GM21825 (cell line): Measurements from ENCODE around the gene ATP6V0A1.
"Not testable (repeated sequence)": the region's sequence is repeated elsewhere in the genome, so short reads cannot be mapped to it uniquely, and the experiment has no call there.

Experiments used
- ATAC-seq: cut with Tn5 transposase; IDR thresholded peaks from one replicate; pipeline ENCODE4 v1.9.1; 2021; ENCODE audit warnings: mild to moderate bottlenecking, moderate library complexity; ENCODE audit not compliant: unreplicated experiment

Gene ATP6V0A1

DNA sequence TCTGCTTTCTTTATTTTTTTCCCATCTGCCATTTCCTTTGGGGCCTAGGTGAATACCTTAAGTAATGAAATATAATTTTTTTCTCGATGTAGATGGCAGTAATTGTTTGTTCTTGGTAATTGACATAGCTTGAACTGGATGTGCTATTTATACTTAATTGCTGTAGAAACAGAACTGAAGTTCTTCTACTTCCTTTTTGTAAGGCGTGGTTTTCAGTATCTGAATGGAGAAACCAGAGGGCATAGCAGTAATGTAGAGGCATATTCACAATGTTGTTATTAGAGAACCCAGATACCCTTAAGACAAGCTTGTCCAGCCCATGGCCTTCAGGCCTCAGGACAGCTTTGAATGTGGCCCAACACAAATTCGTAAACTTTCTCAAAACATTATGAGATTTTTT is 16.4 kb downstream of the ATP6V0A1 start:
- no peak for ATAC-seq

DNA sequence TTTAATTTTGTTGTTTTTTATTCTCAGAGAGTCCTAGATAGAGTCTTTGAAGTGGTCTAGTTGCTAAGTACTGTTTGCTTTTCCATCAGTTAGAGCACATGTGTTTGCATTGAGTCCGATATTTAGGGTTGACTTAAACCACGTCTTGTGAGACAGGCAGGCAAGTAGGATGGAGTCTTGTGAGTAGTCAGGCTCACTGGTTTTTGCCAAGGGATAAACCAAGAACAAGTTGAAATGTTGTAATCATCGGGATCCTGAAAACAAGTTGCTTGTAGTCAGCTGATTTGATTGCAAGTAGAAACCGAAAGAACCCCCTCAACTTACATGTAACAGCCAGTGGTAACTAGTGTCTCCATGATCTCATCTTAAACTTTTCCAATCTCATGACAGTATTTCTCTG is 17.2 kb downstream of the ATP6V0A1 start:
- no peak for ATAC-seq

DNA sequence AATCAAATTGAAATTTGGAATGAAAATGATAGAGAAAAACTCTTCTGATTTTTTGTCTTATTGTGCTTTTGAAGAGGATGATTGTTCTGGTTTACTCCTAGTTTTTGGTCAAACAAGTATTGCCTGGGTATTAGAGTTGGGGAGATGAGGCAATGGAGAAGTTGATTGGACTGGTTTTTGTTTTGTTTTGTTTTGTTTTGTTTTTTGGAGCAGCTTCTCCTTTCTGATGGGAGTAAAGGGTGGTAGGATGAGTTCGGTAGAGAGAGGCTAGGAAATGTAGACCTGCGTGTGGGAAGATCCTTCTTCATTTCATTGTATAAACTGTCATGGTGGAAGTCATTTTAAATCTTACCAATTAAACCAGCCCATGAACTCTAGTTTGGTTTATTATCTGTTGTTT is 17.7 kb downstream of the ATP6V0A1 start:
- no peak for ATAC-seq

DNA sequence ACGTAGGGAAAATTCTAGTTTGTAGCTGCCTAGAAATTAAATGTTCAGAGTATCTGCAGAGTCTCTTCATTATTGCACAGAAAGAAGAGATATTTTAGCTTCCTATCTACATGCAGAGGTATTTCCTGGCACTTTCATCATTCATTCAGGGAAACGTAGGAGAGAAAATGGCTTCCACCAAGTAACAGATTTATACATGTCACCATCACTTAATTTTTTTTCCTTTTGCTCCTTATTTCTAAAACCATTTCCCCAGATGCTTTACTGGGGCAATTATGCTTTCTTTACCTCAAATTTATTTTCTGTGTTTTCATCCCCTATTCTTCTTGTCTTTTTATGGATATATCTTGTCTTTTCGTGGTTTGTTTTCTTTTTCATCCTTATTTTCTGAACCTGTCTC is 18.5 kb downstream of the ATP6V0A1 start:
- ATAC-seq: no peak

DNA sequence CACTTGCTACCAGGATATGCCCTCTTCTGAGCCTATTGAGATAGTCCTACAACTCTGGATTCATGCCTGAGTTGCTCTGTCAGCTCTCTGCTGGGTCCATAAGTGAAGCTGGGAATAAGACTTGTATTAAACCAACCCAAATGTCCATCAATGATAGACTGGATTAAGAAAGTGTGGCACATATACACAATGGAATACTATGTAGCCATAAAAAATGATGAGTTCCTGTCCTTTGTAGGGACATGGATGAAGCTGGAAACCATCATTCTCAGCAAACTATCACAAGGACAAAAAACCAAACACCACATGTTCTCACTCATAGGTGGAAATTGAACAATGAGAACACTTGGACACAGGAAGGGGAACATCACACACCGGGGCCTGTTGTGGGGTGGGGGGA is 19.1 kb downstream of the ATP6V0A1 start:
- not testable (repeated sequence) for ATAC-seq

DNA sequence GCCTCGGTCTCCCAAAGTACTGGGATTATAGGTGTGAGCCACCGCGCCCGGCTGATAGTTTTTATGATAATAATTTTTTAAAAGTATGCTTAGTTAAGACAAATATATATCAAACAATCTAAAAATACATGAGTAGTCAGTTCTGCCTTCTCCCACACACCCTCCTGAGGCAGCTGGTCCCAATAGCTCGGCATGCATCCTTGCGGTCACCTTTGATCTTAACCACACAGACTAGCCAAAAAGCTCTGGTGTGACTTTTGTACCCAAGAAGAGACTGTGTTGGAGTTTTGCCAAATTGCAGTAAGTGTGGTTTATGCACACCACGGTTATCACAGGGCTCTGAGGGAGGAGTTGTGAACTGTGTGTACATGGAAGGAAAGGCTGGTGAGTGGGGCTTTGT is 25.6 kb downstream of the ATP6V0A1 start:
- no peak for ATAC-seq

DNA sequence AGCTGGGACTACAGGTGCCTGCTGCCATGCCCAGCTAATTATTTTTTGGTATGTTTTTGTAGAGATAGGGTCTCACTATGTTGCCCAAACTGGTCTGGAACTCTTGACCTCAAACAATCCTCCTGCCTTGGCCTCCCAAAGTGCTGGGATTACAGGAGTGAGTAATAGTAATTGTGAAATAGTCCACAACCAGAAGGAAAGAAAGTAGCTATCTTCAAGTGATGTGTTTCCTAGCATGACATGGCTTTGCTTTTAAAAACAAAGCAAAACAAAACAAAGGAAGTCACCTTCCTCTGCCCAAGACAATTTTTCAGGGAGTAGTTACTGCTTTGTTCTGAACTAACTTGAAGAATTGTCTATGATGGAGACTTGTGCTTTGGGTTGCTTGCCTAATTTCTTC is 27.0 kb downstream of the ATP6V0A1 start:
- no peak for ATAC-seq

DNA sequence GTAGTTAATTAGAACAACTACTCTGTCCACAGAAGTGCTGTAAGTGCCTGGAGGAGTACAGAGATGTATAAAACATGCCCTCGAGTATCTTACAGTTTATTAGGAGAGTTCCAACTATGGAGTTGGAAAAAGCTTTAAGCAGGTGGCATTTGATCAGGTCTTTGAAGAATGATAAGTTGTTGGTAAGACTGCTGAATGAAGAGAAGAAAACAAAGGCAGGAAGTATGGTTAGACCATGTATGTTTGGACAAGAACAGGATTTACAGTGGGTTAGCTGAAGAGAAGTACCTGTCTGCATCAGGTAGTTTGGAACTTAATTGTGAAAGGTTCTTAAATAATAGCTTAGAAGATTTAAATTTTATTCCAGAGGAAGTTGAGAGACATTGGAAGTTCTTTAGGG is 29.4 kb downstream of the ATP6V0A1 start:
- ATAC-seq: no peak

DNA sequence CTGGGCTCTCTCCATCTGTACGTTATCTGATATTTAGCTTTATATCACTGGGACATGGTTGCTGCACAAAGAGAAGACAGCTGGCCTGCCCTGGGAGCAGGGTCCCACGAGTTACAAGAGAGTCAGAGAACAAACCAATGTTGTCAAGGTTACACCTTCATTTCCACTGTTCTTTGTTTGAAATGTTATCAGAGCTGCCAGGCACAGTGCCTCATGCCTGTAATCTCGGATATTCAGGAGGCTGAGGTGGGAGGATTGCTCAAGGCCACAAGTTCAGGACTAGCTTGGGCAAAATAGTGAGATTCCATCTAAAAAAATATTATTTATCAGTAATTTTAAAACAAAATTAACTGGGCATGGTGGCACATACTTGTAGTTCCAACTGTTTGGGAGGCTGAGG is 34.6 kb downstream of the ATP6V0A1 start:
- ATAC-seq: no peak

DNA sequence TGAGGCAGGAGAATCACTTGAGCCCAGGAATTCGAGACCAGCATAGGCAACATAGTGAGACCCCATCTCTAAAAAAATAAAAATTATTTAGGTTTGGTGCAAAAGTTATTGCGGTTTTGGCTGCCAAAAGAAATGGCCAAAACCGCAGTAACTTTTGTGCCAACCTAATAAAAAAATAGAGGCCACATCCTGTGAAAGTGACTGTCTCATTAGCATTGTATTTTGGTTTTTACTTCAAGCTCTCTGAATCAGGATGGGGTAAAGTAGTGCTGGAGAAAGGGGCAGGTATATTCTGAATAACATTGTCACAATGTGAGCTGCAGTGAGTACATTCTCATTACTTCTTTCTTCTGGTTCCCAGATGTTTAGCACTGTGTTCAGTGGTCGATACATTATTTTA is 36.0 kb downstream of the ATP6V0A1 start:
- ATAC-seq: no peak

DNA sequence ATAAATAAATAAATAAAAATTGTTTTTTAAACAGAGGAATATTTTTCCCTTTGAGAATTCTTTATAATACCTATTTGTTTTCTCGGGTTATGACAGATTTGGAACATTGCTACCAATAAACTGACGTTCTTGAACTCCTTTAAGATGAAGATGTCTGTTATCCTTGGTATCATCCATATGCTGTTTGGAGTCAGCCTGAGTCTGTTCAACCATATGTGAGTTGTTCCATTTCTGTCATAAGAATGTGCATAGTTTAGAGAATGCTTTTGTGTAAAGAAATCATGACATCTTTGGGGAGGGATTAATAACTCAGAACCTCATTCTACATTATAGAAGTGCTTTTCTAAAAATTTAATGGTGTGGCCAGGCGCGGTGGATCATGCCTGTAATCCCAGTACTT is 40.1 kb downstream of the ATP6V0A1 start:
- no peak for ATAC-seq

DNA sequence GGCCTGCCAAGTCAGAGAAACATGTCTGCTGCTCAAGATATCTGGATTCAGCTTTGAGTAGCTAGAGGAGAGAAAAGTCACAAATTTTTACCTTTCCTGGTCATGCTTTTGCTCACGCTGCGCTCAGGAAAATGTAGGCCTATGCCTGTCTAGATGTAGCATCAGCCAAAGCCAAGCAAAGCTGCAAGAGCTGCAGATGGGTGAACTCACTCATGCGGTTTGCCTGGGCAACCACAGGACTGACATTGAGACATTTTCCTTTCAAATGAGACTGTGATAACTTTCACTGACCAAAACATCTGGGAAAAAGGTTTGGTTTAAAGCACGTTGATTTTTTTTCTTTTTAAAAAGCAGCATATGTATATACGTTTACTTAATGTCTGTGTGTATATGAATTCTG is 43.4 kb downstream of the ATP6V0A1 start:
- no peak for ATAC-seq

DNA sequence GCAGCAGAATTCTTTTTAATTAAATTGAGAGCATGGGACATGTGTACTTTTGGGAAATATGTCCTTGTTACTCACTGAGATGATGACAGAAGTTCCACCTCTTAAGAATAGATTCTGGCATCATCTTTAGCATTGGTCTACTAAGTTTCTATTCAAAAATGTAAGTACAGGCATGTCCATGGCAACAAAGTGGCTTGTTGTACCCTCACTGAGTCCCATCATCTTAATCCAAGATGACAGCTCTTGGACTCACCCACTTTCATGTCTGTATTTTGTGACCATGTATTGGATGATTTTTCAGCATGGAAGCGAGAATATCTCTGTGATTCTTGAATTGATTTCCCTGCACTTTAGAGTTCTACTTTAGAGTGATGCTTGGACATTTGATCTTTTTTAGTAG is 44.2 kb downstream of the ATP6V0A1 start:
- no peak for ATAC-seq

DNA sequence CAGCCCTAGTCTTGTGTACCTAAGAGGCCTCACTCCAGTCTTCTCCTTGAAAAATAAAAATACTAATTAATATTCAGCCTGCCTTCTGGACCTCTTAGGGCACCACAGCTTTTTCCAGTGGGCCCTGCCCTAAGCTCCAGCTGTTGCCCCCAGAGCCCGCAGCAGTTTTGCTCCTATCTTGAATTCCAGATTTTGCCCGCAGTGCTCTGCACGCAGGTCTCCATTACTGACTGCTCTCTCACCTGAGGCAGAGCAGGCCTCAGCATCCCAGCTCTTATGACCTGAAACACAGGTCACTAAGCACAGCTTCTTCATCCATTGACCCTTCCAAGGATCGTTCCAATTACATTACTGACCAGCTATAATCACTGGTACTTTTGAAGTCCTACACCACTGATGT is 49.0 kb downstream of the ATP6V0A1 start:
- ATAC-seq: no peak

DNA sequence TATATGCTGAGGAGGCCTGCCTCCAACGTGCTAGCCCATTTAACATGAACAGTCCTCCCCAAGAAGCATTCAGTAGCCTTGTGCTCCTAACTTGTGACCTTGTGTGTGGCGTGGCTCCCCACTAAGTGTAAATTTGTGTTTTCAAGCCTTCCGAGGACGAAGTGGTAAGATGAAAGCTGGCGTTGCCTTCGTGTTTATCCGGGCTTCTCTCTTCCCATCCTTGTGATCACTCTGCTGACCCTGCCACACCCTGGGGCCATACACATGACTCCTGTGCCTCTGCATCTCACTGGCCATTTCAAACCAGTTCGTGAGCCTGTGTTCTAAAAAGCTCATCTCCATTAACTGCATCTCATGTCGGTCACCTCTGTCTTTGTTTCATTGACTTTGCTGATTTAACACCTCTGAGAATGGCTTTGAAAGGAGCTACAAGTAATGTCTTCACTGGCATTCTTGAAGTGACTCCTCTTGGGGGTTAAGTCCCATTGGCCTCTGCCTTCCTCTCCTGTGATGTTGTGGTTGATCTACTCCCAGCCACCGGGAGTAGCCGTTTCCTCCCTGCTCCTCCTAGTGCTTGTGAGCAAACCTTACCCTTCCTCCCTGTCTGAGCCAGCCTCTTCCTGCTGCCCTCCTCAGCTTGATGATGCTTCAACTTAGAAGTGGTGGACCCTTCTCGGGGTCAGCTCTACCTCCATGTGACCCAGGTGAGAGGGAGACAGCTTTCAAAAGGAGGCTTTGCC is 49.9 kb downstream of the ATP6V0A1 start:
- ATAC-seq: no peak

DNA sequence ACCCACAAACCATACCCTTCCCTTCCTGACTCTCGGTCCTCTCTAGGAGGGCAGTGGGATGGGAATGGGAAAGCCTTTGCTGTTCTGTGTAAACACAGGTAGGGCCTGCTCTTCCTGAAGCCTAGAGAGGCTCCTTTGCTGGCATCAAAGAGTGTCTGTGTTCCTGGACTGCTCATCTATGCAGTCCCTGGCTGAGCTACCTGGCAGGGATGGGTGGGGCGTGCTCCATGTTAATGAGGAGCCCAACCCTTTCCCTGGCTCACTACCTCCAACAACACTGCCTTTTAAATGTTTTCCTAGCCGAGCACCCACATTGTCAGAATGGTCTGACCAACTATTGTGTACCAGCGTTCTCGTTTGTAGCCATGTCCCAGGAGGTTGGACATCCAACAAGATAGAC is 50.7 kb downstream of the ATP6V0A1 start:
- ATAC-seq: no peak

DNA sequence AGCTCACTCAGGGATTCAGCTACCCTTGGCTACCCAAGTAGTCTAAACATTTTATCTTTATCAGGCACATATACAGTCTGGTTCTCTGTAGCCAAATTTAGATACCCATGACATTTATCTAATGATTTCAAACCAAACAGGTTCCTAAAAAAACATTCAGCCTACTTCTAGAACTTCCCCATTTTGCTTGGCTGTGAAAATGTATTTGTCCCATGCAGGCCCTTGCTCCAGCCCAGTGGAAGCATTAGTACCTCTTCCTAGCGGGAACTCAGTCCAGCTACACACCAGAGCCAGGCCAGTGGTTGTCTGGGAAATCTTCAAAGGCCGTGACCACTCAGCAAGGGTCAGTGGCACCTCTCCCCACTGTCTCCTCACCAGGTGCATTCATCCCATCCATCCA is 51.2 kb downstream of the ATP6V0A1 start:
- ATAC-seq: no peak

DNA sequence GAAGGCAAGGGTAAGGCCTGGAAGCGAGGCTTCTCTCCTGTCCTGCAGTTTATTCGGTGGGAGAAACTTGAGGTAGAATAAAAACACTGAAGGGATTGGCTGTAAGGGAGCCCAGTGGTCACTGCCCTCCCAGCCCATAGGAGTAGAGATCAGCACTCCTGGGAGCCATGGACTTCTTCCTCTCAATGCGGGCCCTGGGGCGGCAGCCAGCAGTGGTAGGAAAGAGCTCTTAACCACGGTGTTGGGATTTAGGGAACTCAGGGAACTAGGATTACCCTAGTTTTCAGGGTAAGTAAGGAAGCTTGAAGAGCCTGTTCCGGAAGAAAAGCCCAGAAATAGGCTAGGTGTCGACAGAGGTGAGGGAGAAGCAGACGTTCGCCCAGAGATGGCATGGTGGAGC is 53.6 kb downstream of the ATP6V0A1 start:
- ATAC-seq: no peak

DNA sequence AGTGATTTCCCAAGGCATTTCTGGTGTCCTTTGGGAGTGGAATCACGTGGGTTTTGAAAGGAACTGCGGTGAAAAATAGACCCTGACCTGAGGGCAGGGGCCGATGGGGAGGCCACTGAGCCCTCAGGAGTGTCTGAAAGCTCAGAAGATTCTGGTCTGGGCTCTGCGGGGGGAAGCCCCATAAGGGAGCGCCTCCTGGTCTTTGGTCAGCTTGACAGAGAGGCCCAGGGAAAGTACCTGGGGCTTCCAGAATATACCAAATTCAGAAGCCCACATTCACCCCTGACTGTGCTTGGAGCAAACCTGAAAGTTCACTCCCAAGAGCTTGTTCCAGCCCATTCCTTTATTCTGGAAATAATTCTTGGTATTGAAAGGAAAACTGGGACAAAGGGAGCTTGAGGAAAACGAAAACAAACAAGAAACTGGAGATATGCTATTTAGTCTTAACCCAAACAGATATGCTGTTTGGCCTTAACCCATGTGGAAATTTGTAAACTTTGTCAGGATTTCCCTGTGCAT is 54.1 kb downstream of the ATP6V0A1 start:
- ATAC-seq: no peak

DNA sequence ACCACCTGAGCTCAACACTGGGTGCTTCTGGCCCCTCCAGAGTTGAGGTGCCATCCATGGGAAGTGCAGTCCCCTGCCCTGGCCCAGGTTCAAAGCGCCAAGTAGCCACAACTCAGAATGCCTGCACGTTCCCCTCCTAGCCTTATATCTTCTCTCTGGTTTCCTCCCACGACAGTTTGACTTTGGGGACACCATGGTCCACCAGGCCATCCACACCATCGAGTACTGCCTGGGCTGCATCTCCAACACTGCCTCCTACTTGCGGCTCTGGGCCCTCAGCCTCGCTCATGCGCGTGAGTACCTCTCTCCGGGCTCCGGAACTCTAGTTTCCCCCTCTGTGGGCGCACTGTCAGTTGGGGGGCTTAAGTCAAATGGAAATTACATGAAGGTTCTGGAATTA is 55.0 kb downstream of the ATP6V0A1 start:
- ATAC-seq: no peak

DNA sequence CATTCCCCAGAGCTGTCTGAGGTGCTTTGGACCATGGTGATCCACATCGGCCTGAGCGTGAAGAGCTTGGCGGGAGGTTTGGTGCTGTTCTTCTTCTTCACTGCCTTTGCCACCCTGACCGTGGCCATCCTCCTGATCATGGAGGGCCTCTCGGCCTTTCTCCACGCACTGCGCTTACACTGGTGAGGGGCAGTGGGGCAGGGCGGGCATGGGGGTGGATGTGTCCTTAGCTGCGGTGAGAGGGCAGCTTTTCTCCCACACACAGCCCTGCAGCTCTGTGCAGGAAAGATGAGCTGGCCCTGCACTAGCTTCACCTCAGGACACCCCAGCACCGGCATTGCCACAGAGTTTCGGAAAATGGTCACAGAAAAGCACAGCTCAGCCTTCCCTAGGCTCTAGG is 55.6 kb downstream of the ATP6V0A1 start:
- no peak for ATAC-seq

DNA sequence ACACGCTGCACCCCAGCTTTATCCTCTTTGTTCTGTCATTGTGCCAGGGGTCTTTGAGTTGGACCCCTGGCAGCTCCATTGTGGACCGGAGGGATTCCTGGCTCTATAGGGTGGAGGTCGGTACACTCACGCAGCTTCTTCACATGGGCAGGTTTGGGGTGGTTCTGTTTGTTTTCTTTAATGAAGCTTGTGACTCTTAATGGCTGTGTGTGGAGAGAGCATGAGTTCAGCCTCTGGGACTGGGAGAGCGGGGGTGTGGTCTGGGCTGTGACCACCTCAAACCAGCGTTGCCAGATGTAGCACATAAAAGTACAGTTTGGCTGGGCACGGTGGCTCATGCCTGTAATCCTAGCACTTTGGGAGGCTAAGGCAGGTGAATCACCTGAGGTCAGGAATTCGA is 56.2 kb downstream of the ATP6V0A1 start:
- no peak for ATAC-seq

DNA sequence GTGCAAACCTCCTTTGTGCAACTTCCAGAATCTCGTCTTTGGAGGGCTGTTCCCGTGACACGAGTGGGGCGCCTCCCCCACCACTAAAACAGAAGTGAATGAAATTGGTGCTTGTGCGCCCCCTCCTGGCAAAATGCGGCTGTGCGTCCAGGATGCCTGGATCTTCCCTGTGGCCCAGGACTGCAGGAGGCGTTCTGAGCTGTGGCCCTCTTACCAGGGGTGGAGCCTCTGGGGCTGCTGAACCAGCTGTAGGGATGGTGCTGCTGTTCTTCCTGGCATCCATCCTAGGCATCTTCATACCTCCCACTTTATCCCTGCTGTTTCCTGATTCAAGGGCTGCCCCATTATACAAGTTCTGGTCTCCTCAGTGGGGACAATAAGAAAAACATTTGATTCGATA is 58.8 kb downstream of the ATP6V0A1 start:
- no peak for ATAC-seq
